ENCODE measurements around the gene SIK2.
"Not testable (repeated sequence)": the region's sequence is repeated elsewhere in the genome, so short reads cannot be mapped to it uniquely, and the experiment has no call there.

Gene SIK2

GRCh38 chr11:111655924-111656323 lies 53.7 kb downstream of the SIK2 start:
- no peaks in the 10 kb centered on the region for H3K79me1 ChIP-seq (ENCODE audit: low read length)
- no peaks in the 10 kb centered on the region for H3K4me1 ChIP-seq (ENCODE audit: control insufficient read depth, low read depth, low read length)
- H3K18ac ChIP-seq (ENCODE audit: low read length), result no peak overlapping the region
- no peak overlapping the region for H4K5ac ChIP-seq (ENCODE audit: low read length)
- no peak overlapping the region for H3K23ac ChIP-seq (ENCODE audit: low read length)
- no peak overlapping the region for H3K4ac ChIP-seq (ENCODE audit: low read depth, low read length)
- H2BK120ac ChIP-seq (ENCODE audit: low read depth, low read length), result no peak overlapping the region
- H3K27ac ChIP-seq (ENCODE audit: low read depth, low read length), result no peak overlapping the region
- no peak overlapping the region for H3K4me3 ChIP-seq (ENCODE audit: low read length)
- no peaks in the 10 kb centered on the region for H3K79me2 ChIP-seq (ENCODE audit: control insufficient read depth, insufficient read depth, low read length)
- H2AK5ac ChIP-seq (ENCODE audit: low read length), result no peak overlapping the region
- WGBS (ENCODE audit: extremely low coverage, insufficient coverage, low lambda C conversion rate), result no CpG with 5 or more reads among the region's 5 CpGs
- no peak for DNase-seq
- H3K56ac ChIP-seq (ENCODE audit: low read length), result no peak overlapping the region
- no peak overlapping the region for H3K9ac ChIP-seq (ENCODE audit: low read length)
- H4K8ac ChIP-seq (ENCODE audit: low read depth, low read length), result no peak overlapping the region
- no peak overlapping the region for H2BK15ac ChIP-seq (replicated peaks; ENCODE audit: low read depth)
- H3K36me3 ChIP-seq (ENCODE audit: control insufficient read depth, insufficient read depth, low read length), result no peaks in the 10 kb centered on the region
- no peaks in the 10 kb centered on the region for H3K27me3 ChIP-seq (ENCODE audit: insufficient read depth, low read length, poor library complexity)
- H2BK5ac ChIP-seq (ENCODE audit: low read length), result no peak overlapping the region
- H3K4me2 ChIP-seq (ENCODE audit: low read length), result no peak overlapping the region

GRCh38 chr11:111657905-111658304 lies 55.7 kb downstream of the SIK2 start:
- H2BK15ac ChIP-seq (replicated peaks; ENCODE audit: low read depth); H3K56ac ChIP-seq (ENCODE audit: low read length); DNase-seq; H3K4me1 ChIP-seq (ENCODE audit: control insufficient read depth, low read depth, low read length); H2AK5ac ChIP-seq (ENCODE audit: low read length); H2BK120ac ChIP-seq (ENCODE audit: low read depth, low read length); H2BK5ac ChIP-seq (ENCODE audit: low read length); H3K27ac ChIP-seq (ENCODE audit: low read depth, low read length); H3K9ac ChIP-seq (ENCODE audit: low read length); H3K27me3 ChIP-seq (ENCODE audit: insufficient read depth, low read length, poor library complexity); H3K79me1 ChIP-seq (ENCODE audit: low read length); H4K5ac ChIP-seq (ENCODE audit: low read length); H3K79me2 ChIP-seq (ENCODE audit: control insufficient read depth, insufficient read depth, low read length); H3K36me3 ChIP-seq (ENCODE audit: control insufficient read depth, insufficient read depth, low read length); H3K4me3 ChIP-seq (ENCODE audit: low read length); H4K8ac ChIP-seq (ENCODE audit: low read depth, low read length); H3K4me2 ChIP-seq (ENCODE audit: low read length); H3K23ac ChIP-seq (ENCODE audit: low read length); H3K4ac ChIP-seq (ENCODE audit: low read depth, low read length); H3K18ac ChIP-seq (ENCODE audit: low read length): not testable (repeated sequence)
- no CpG with 5 or more reads among the region's 8 CpGs for WGBS (ENCODE audit: extremely low coverage, insufficient coverage, low lambda C conversion rate)

- H3K23ac ChIP-seq (ENCODE audit: low read length); DNase-seq; H2BK15ac ChIP-seq (replicated peaks; ENCODE audit: low read depth); H4K5ac ChIP-seq (ENCODE audit: low read length); H3K36me3 ChIP-seq (ENCODE audit: control insufficient read depth, insufficient read depth, low read length); H3K4me3 ChIP-seq (ENCODE audit: low read length); H3K4me1 ChIP-seq (ENCODE audit: control insufficient read depth, low read depth, low read length); H3K79me2 ChIP-seq (ENCODE audit: control insufficient read depth, insufficient read depth, low read length); H4K8ac ChIP-seq (ENCODE audit: low read depth, low read length); H3K4me2 ChIP-seq (ENCODE audit: low read length); H3K4ac ChIP-seq (ENCODE audit: low read depth, low read length); H3K27me3 ChIP-seq (ENCODE audit: insufficient read depth, low read length, poor library complexity); H2BK5ac ChIP-seq (ENCODE audit: low read length); H3K56ac ChIP-seq (ENCODE audit: low read length); H3K27ac ChIP-seq (ENCODE audit: low read depth, low read length); H3K9ac ChIP-seq (ENCODE audit: low read length); H3K18ac ChIP-seq (ENCODE audit: low read length); H3K79me1 ChIP-seq (ENCODE audit: low read length); H2BK120ac ChIP-seq (ENCODE audit: low read depth, low read length); H2AK5ac ChIP-seq (ENCODE audit: low read length): not testable (repeated sequence)
- WGBS (ENCODE audit: extremely low coverage, insufficient coverage, low lambda C conversion rate), result no CpG with 5 or more reads among the region's 3 CpGs
Observed at GRCh38 chr11:111658493-111658892, 56.2 kb downstream of the SIK2 start.

- Histone ChIP-seq H3K23ac (ENCODE audit: low read length) (no peak overlapping the region), H3K36me3 (ENCODE audit: control insufficient read depth, insufficient read depth, low read length) (no peaks in the 10 kb centered on the region), H3K18ac (ENCODE audit: low read length) (no peak overlapping the region), H2AK5ac (ENCODE audit: low read length) (no peak overlapping the region), H3K4me2 (ENCODE audit: low read length) (no peak overlapping the region), H2BK15ac (replicated peaks; ENCODE audit: low read depth) (no peak overlapping the region), H3K4me1 (ENCODE audit: control insufficient read depth, low read depth, low read length) (no peaks in the 10 kb centered on the region), H3K79me1 (ENCODE audit: low read length) (no peaks in the 10 kb centered on the region), H3K56ac (ENCODE audit: low read length) (no peak overlapping the region), H3K27me3 (ENCODE audit: insufficient read depth, low read length, poor library complexity) (no peaks in the 10 kb centered on the region), H4K8ac (ENCODE audit: low read depth, low read length) (no peak overlapping the region), H3K4me3 (ENCODE audit: low read length) (no peak overlapping the region), H3K27ac (ENCODE audit: low read depth, low read length) (no peak overlapping the region), H2BK120ac (ENCODE audit: low read depth, low read length) (no peak overlapping the region), H3K9ac (ENCODE audit: low read length) (no peak overlapping the region), H4K5ac (ENCODE audit: low read length) (no peak overlapping the region), H2BK5ac (ENCODE audit: low read length) (no peak overlapping the region), H3K79me2 (ENCODE audit: control insufficient read depth, insufficient read depth, low read length) (no peaks in the 10 kb centered on the region), H3K4ac (ENCODE audit: low read depth, low read length) (no peak overlapping the region)
- no CpG with 5 or more reads among the region's 10 CpGs for WGBS (ENCODE audit: extremely low coverage, insufficient coverage, low lambda C conversion rate)
- DNase-seq, result no peak
Observed at GRCh38 chr11:111659201-111660115, 57.2 kb downstream of the SIK2 start.

- Histone ChIP-seq H3K4me3 (ENCODE audit: low read length) (no peak overlapping the region), H3K27ac (ENCODE audit: low read depth, low read length) (no peak overlapping the region), H2BK15ac (replicated peaks; ENCODE audit: low read depth) (no peak overlapping the region), H3K79me2 (ENCODE audit: control insufficient read depth, insufficient read depth, low read length) (no peaks in the 10 kb centered on the region), H3K18ac (ENCODE audit: low read length) (no peak overlapping the region), H4K8ac (ENCODE audit: low read depth, low read length) (no peak overlapping the region), H3K9ac (ENCODE audit: low read length) (no peak overlapping the region), H3K4me1 (ENCODE audit: control insufficient read depth, low read depth, low read length) (no peaks in the 10 kb centered on the region), H2BK5ac (ENCODE audit: low read length) (no peak overlapping the region), H3K79me1 (ENCODE audit: low read length) (no peaks in the 10 kb centered on the region), H3K36me3 (ENCODE audit: control insufficient read depth, insufficient read depth, low read length) (no peaks in the 10 kb centered on the region), H2AK5ac (ENCODE audit: low read length) (no peak overlapping the region), H4K5ac (ENCODE audit: low read length) (no peak overlapping the region), H2BK120ac (ENCODE audit: low read depth, low read length) (no peak overlapping the region), H3K4me2 (ENCODE audit: low read length) (no peak overlapping the region), H3K4ac (ENCODE audit: low read depth, low read length) (no peak overlapping the region), H3K56ac (ENCODE audit: low read length) (no peak overlapping the region), H3K27me3 (ENCODE audit: insufficient read depth, low read length, poor library complexity) (no peaks in the 10 kb centered on the region), H3K23ac (ENCODE audit: low read length) (no peak overlapping the region)
- no CpG with 5 or more reads among the region's 2 CpGs for WGBS (ENCODE audit: extremely low coverage, insufficient coverage, low lambda C conversion rate)
- no peak for DNase-seq
Observed at GRCh38 chr11:111660822-111661221, 58.6 kb downstream of the SIK2 start.

GRCh38 chr11:111663820-111664219 lies 61.6 kb downstream of the SIK2 start:
- Histone ChIP-seq H2BK120ac (ENCODE audit: low read depth, low read length) (no peak overlapping the region), H3K4me3 (ENCODE audit: low read length) (no peak overlapping the region), H3K27ac (ENCODE audit: low read depth, low read length) (no peak overlapping the region)

More at GRCh38 chr11:111663820-111664219, 61.6 kb downstream of the SIK2 start:
- H3K79me1 ChIP-seq (ENCODE audit: low read length), result no peaks in the 10 kb centered on the region
- no peaks in the 10 kb centered on the region for H3K4me1 ChIP-seq (ENCODE audit: control insufficient read depth, low read depth, low read length)
- H3K23ac ChIP-seq (ENCODE audit: low read length), result no peak overlapping the region
- no peaks in the 10 kb centered on the region for H3K27me3 ChIP-seq (ENCODE audit: insufficient read depth, low read length, poor library complexity)
- no peaks in the 10 kb centered on the region for H3K79me2 ChIP-seq (ENCODE audit: control insufficient read depth, insufficient read depth, low read length)
- no peak overlapping the region for H3K4me2 ChIP-seq (ENCODE audit: low read length)
- no peaks in the 10 kb centered on the region for H3K36me3 ChIP-seq (ENCODE audit: control insufficient read depth, insufficient read depth, low read length)
- no peak overlapping the region for H2AK5ac ChIP-seq (ENCODE audit: low read length)
- no peak overlapping the region for H4K5ac ChIP-seq (ENCODE audit: low read length)
- no peak overlapping the region for H2BK15ac ChIP-seq (replicated peaks; ENCODE audit: low read depth)
- no peak overlapping the region for H2BK5ac ChIP-seq (ENCODE audit: low read length)
- H4K8ac ChIP-seq (ENCODE audit: low read depth, low read length), result no peak overlapping the region
- H3K9ac ChIP-seq (ENCODE audit: low read length), result no peak overlapping the region
- DNase-seq, result peak; percentile 3
- H3K56ac ChIP-seq (ENCODE audit: low read length), result no peak overlapping the region
- H3K4ac ChIP-seq (ENCODE audit: low read depth, low read length), result no peak overlapping the region
- H3K18ac ChIP-seq (ENCODE audit: low read length), result no peak overlapping the region

Measured in mesendoderm (in vitro differentiated cells).